ENCODE measurements around the gene FNDC11.

The FNDC11 gene

DNA sequence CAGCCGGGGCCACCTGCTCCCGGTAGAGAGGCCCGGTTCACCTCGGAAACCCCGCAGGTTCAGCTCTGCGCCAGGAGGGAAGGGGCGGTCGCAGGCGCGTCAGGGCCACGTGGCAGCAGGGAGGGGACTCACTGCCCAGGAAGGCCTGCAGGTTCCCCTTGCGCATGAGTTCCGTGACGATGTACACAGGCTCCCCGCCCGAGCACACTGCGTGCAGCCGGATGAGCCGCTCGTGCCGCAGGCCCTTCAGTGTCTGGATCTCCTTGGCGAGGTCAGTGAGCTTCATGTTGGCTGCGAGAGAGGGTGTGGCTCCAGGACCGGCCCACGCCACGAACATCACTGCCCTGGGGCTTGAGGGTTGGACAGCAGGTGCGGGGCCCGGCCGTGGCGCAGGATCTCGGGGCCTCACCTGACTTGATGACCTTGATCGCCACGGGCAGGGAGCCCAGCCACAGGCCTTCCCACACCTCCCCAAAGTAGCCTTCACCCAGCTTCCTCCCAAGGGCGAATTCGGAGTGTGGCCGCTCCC is 11.9 kb upstream of the FNDC11 start:
- no peak overlapping the region for H3K4me3 ChIP-seq (ENCODE audit: severe bottlenecking)
- H3K9me3 ChIP-seq (ENCODE audit: severe bottlenecking), result no peaks in the 10 kb centered on the region
- peaks cover 22% of the 10 kb centered on the region for H3K4me1 ChIP-seq (ENCODE audit: insufficient read depth, poor library complexity, severe bottlenecking)
- H3K27me3 ChIP-seq (ENCODE audit: insufficient read depth, poor library complexity, severe bottlenecking), result no peaks in the 10 kb centered on the region
- TF ChIP-seq, protein P1, sequence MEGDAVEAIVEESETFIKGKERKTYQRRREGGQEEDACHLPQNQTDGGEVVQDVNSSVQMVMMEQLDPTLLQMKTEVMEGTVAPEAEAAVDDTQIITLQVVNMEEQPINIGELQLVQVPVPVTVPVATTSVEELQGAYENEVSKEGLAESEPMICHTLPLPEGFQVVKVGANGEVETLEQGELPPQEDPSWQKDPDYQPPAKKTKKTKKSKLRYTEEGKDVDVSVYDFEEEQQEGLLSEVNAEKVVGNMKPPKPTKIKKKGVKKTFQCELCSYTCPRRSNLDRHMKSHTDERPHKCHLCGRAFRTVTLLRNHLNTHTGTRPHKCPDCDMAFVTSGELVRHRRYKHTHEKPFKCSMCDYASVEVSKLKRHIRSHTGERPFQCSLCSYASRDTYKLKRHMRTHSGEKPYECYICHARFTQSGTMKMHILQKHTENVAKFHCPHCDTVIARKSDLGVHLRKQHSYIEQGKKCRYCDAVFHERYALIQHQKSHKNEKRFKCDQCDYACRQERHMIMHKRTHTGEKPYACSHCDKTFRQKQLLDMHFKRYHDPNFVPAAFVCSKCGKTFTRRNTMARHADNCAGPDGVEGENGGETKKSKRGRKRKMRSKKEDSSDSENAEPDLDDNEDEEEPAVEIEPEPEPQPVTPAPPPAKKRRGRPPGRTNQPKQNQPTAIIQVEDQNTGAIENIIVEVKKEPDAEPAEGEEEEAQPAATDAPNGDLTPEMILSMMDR (IDR thresholded peaks at IDR 0.05; ENCODE audit: poor library complexity, severe bottlenecking), result no peak
- peak; percentile 84 for DNase-seq (ENCODE audit: low spot score)
- H3K36me3 ChIP-seq (ENCODE audit: low read depth), result no peaks in the 10 kb centered on the region
- ATAC-seq (ENCODE audit: low read depth), result no peak
- H3K27ac ChIP-seq (ENCODE audit: poor library complexity, severe bottlenecking), result no peak overlapping the region

DNA sequence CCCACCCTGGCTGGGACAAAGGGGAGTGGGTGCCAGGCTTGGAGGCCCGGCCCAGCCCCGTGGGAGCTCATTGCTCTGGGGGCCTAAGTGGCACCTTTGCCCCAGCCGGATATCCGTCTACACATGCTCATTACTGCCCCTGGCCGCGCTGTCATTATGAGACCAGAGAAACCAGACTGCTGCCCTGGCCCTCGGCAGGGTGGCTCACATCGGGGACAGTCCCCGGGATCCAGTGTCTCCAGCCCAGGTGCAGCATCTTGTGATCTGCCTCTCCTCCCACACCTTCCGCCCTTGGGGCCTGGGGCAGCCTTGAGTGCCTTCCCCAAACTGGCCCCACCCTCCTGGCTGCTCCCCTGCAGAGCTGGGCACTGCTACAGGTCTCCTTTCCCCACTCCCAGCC is 11.3 kb upstream of the FNDC11 start:
- no peak for ATAC-seq (ENCODE audit: low read depth)
- TF ChIP-seq, protein P1 (IDR thresholded peaks at IDR 0.05; ENCODE audit: poor library complexity, severe bottlenecking), result no peak
- no peaks in the 10 kb centered on the region for H3K9me3 ChIP-seq (ENCODE audit: severe bottlenecking)
- no peaks in the 10 kb centered on the region for H3K36me3 ChIP-seq (ENCODE audit: low read depth)
- H3K4me1 ChIP-seq (ENCODE audit: insufficient read depth, poor library complexity, severe bottlenecking), result peaks cover 19% of the 10 kb centered on the region
- H3K27me3 ChIP-seq (ENCODE audit: insufficient read depth, poor library complexity, severe bottlenecking), result no peaks in the 10 kb centered on the region
- H3K27ac ChIP-seq (ENCODE audit: poor library complexity, severe bottlenecking), result no peak overlapping the region
- no peak overlapping the region for H3K4me3 ChIP-seq (ENCODE audit: severe bottlenecking)
- peak; percentile 85 for DNase-seq (ENCODE audit: low spot score)

DNA sequence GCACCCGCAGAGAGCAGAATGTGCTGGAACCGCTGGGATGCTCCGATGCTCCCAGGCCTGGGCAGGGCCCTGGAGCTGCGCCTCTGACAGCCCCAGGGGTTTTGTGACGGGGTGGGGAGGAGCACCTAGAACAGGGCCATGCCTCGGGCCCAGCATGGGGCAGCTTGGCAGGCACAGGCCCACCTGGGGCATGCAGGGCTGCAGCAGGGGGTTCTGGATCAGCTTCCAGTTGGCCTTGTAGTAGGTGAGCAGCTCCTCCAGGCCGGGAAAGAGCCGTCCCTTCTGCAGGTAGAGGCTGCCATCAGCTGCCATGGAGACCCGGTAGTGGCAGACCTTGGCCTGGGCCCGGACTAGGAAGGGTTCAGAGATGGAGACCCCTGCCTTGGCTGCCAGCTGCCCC is 10.8 kb upstream of the FNDC11 start:
- no peaks in the 10 kb centered on the region for H3K36me3 ChIP-seq (ENCODE audit: low read depth)
- H3K27me3 ChIP-seq (ENCODE audit: insufficient read depth, poor library complexity, severe bottlenecking), result no peaks in the 10 kb centered on the region
- H3K27ac ChIP-seq (ENCODE audit: poor library complexity, severe bottlenecking), result no peak overlapping the region
- ATAC-seq (ENCODE audit: low read depth), result no peak
- H3K4me1 ChIP-seq (ENCODE audit: insufficient read depth, poor library complexity, severe bottlenecking), result peaks cover 23% of the 10 kb centered on the region
- no peaks in the 10 kb centered on the region for H3K9me3 ChIP-seq (ENCODE audit: severe bottlenecking)
- peak; percentile 89 for DNase-seq (ENCODE audit: low spot score)
- H3K4me3 ChIP-seq (ENCODE audit: severe bottlenecking), result no peak overlapping the region
- TF ChIP-seq, protein P1 (IDR thresholded peaks at IDR 0.05; ENCODE audit: poor library complexity, severe bottlenecking), result no peak

DNA sequence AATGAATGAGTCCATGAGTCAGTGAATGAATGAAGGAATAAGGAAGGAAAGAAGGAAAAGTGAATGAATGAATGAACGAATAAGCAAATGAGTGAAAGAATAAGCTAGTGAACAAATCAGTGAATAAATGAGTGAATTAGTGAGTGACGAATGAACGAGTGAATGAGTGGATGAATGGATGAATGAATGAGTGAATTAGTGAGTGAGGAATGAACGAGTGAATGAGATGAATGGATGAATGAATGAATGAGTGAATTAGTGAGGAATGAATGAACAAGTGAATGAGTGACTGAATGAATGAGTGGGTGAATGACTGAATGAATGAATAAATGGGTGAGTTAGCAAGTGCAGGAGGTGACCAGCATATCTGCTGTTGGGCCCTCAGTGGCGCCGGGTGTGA is 10.2 kb upstream of the FNDC11 start:
- no peak for ATAC-seq (ENCODE audit: low read depth)
- no peak for DNase-seq (ENCODE audit: low spot score)
- no peak overlapping the region for H3K27ac ChIP-seq (ENCODE audit: poor library complexity, severe bottlenecking)
- no peaks in the 10 kb centered on the region for H3K27me3 ChIP-seq (ENCODE audit: insufficient read depth, poor library complexity, severe bottlenecking)
- H3K9me3 ChIP-seq (ENCODE audit: severe bottlenecking), result no peaks in the 10 kb centered on the region
- no peaks in the 10 kb centered on the region for H3K36me3 ChIP-seq (ENCODE audit: low read depth)
- H3K4me1 ChIP-seq (ENCODE audit: insufficient read depth, poor library complexity, severe bottlenecking), result peaks cover 19% of the 10 kb centered on the region
- TF ChIP-seq, protein P1 (IDR thresholded peaks at IDR 0.05; ENCODE audit: poor library complexity, severe bottlenecking), result no peak
- H3K4me3 ChIP-seq (ENCODE audit: severe bottlenecking), result no peak overlapping the region

DNA sequence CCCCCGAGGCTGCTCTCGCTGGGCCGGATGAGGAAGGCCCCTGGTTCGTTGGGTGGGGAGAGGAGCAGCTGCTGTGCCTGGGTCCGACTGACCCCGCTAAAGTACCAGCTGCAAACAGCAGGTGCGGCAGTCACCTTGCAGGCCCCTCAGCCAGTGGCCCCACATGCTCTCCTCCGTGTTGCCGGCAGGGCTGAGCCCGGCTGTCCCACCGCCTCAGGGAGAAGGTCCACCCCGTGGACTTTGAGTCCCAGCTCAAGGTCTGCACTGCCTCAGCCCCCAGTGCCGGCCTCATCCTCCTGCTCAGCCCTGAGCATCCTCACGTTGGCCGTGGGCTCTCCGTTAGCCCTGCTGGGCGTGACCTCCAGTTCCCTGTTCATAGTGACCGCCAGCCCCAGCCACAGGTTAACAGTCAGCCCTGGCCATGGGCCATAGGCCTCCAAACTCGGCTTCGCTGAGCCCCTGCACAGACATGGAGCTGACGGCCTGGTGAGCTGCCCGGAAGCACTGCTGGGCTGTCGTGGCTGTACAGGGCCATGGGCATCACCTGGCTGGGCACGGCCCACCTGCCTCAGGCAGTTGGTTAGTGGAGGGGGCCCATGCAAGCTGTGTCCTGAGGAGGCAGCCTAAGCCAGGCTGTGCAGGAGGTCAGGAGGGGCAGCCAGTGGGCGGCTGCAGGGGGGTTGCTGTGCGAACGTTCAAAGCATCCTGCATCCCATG is 9.6 kb upstream of the FNDC11 start:
- H3K4me1 ChIP-seq (ENCODE audit: insufficient read depth, poor library complexity, severe bottlenecking), result peaks cover 19% of the 10 kb centered on the region
- H3K27ac ChIP-seq (ENCODE audit: poor library complexity, severe bottlenecking), result peak overlapping the region; percentile 65
- H3K27me3 ChIP-seq (ENCODE audit: insufficient read depth, poor library complexity, severe bottlenecking), result no peaks in the 10 kb centered on the region
- TF ChIP-seq, protein P1 (IDR thresholded peaks at IDR 0.05; ENCODE audit: poor library complexity, severe bottlenecking), result no peak
- ATAC-seq (ENCODE audit: low read depth), result peak; percentile 0; the same call in 1 of the 3 replicates
- H3K9me3 ChIP-seq (ENCODE audit: severe bottlenecking), result no peaks in the 10 kb centered on the region
- DNase-seq (ENCODE audit: low spot score), result peak; percentile 88
- H3K4me3 ChIP-seq (ENCODE audit: severe bottlenecking), result no peak overlapping the region
- no peaks in the 10 kb centered on the region for H3K36me3 ChIP-seq (ENCODE audit: low read depth)
